Liver (tissue), 9 donors: ENCODE results near the gene ACACA. TPM values are rescaled to one million over a fixed set of nuclear protein-coding genes. Genes with fewer than 3 reads are reported as not detected.

Source experiments
- DNase-seq: peaks from one replicate; pipeline ENCODE4 v3.0.0-alpha.2; 2017; ENCODE audit warnings: low spot score
- H3K27ac ChIP-seq, 2 donors: one replicate each; pipeline ENCODE4 v1.7.0; 2013; ENCODE audit warnings: inconsistent platforms in 2 of 2, low read length in 2 of 2, control low read depth in 1 of 2, low read depth in 1 of 2, mild to moderate bottlenecking in 1 of 2
- H3K27me3 ChIP-seq, 4 donors: one replicate each; pipeline versions ENCODE4 v1.6.1 to v1.7.0; 2013; ENCODE audit warnings: low read length in 3 of 4, inconsistent platforms in 1 of 4, mild to moderate bottlenecking in 1 of 4, moderate library complexity in 1 of 4; ENCODE audit not compliant: control insufficient read depth in 4 of 4, insufficient read depth in 4 of 4
- H3K36me3 ChIP-seq, 4 donors: one replicate each; pipeline versions ENCODE4 v1.6.1 to v1.7.0; 2013; ENCODE audit warnings: low read length in 3 of 4, mild to moderate bottlenecking in 3 of 4, low read depth in 1 of 4, moderate library complexity in 1 of 4; ENCODE audit not compliant: control insufficient read depth in 4 of 4, insufficient read depth in 3 of 4
- H3K4me1 ChIP-seq, 4 donors: one replicate each; pipeline versions ENCODE4 v1.6.1 to v1.7.0; 2013; ENCODE audit warnings: low read length in 3 of 4, mild to moderate bottlenecking in 3 of 4, moderate library complexity in 1 of 4; ENCODE audit not compliant: control insufficient read depth in 4 of 4, insufficient read depth in 4 of 4
- H3K4me3 ChIP-seq, 3 donors: one replicate each; pipeline versions ENCODE4 v1.6.1 to v1.7.0; 2013; ENCODE audit warnings: low read length in 3 of 3, control low read depth in 1 of 3, low read depth in 1 of 3, mild to moderate bottlenecking in 1 of 3
- H3K9ac ChIP-seq, 2 donors: one replicate each; pipeline ENCODE4 v1.7.0; 2013; ENCODE audit warnings: low read length in 2 of 2, mild to moderate bottlenecking in 2 of 2, moderate library complexity in 2 of 2, control low read depth in 1 of 2, low read depth in 1 of 2
- H3K9me3 ChIP-seq, 4 donors: one replicate each; pipeline versions ENCODE4 v1.6.1 to v1.7.0; 2013; ENCODE audit warnings: low read length in 3 of 4; ENCODE audit not compliant: control insufficient read depth in 4 of 4
- EGR1 ChIP-seq, 2 donors: IDR thresholded peaks; 2 replicates each; pipeline ENCODE4 v1.6.1; 2016 to 2018; ENCODE audit warnings: antibody characterized with exemption in 2 of 2, low read depth in 2 of 2
- FOXA1 ChIP-seq: IDR thresholded peaks from 2 replicates; pipeline ENCODE4 v1.6.1; 2016; ENCODE audit warnings: antibody characterized with exemption
- FOXA2 ChIP-seq: IDR thresholded peaks from 2 replicates; pipeline ENCODE4 v1.6.1; 2016; ENCODE audit warnings: antibody characterized with exemption
- GABPA ChIP-seq, 2 donors: IDR thresholded peaks in 1 of 2; conservative IDR thresholded peaks in 1 of 2; 2 replicates each; pipeline ENCODE4 v1.6.1; 2016; ENCODE audit warnings: antibody characterized with exemption in 2 of 2, mild to moderate bottlenecking in 1 of 2, moderate library complexity in 1 of 2
- HNF4A ChIP-seq, 2 donors: conservative IDR thresholded peaks; 2 replicates each; pipeline ENCODE4 v1.6.1; 2016; ENCODE audit warnings: antibody characterized with exemption in 2 of 2, mild to moderate bottlenecking in 2 of 2
- HNF4G ChIP-seq: IDR thresholded peaks from 2 replicates; pipeline ENCODE4 v1.6.1; 2016; ENCODE audit warnings: antibody characterized with exemption
- JUND ChIP-seq, 2 donors: IDR thresholded peaks; 2 replicates each; pipeline ENCODE4 v1.6.1; 2016; ENCODE audit warnings: antibody characterized with exemption in 2 of 2
- NR2F2 ChIP-seq: IDR thresholded peaks from 2 replicates; pipeline ENCODE4 v1.6.1; 2016; ENCODE audit warnings: antibody characterized with exemption
- RAD21 ChIP-seq, 2 donors: IDR thresholded peaks; 2 replicates each; pipeline ENCODE4 v1.6.1; 2016; ENCODE audit warnings: antibody characterized with exemption in 2 of 2, mild to moderate bottlenecking in 2 of 2
- RXRA ChIP-seq, 2 donors: IDR thresholded peaks; 2 replicates each; pipeline ENCODE4 v1.6.1; 2017 to 2018; ENCODE audit warnings: antibody characterized with exemption in 2 of 2, mild to moderate bottlenecking in 1 of 2
- SP1 ChIP-seq: IDR thresholded peaks from 2 replicates; pipeline ENCODE4 v1.6.1; 2018; ENCODE audit warnings: antibody characterized with exemption, mild to moderate bottlenecking
- TAF1 ChIP-seq: conservative IDR thresholded peaks from 2 replicates; pipeline ENCODE4 v1.6.1; 2016; ENCODE audit warnings: antibody characterized with exemption, mild to moderate bottlenecking
- YY1 ChIP-seq: IDR thresholded peaks from 2 replicates; pipeline ENCODE4 v1.6.1; 2016; ENCODE audit warnings: antibody characterized with exemption, mild to moderate bottlenecking
- WGBS: extraction: QIAGEN DNeasy Blood & Tissue Kit; methylation state at CpG from one replicate; pipeline ENCODE4 v1.1.7; 2013; 5-methylcytosine and 5-hydroxymethylcytosine counted together
- polyA plus RNA-seq, 2 donors: library from polyadenylated mRNA; stranded (reverse) in 1 of 2; unstranded in 1 of 2; fragments of 200-250 nt in 1 of 2; fragments of >200 nt in 1 of 2; fragmentation: Nextera tagmentation in 1 of 2; extraction: Ambion mirVana in 1 of 2; gene quantifications; one replicate each; pipeline versions ENCODE4 v1.2.1 to v1.2.3, GENCODE V29; 2013 to 2015
- total RNA-seq, 2 donors: library from RNA; depleted of rRNA; stranded (reverse); fragments of >200 nt; gene quantifications; one replicate each; pipeline ENCODE4 v1.2.3, GENCODE V29; 2014
- TF ChIP-seq, protein P1 (sequence below): fragments of 150-350 bp; IDR thresholded peaks from 2 replicates; pipeline ENCODE4 v1.5.1; 2017; ENCODE audit warnings: improper control_type of control experiment, low read depth, low read length; ENCODE audit not compliant: missing input control
- TF ChIP-seq, protein P2 (sequence below): IDR thresholded peaks from 2 replicates; pipeline ENCODE4 v1.6.1; 2016; ENCODE audit warnings: antibody characterized with exemption
- TF ChIP-seq, protein P3 (sequence below): IDR thresholded peaks from 2 replicates; pipeline ENCODE4 v1.6.1; 2016; ENCODE audit warnings: antibody characterized with exemption
- TF ChIP-seq, protein P4 (sequence below): IDR thresholded peaks from 2 replicates; pipeline ENCODE4 v1.6.1; 2016; ENCODE audit warnings: antibody characterized with exemption, mild to moderate bottlenecking
- TF ChIP-seq, protein P5 (sequence below): IDR thresholded peaks from 2 replicates; pipeline ENCODE4 v1.6.1; 2016; ENCODE audit warnings: antibody characterized with exemption
- donor health status: healthy.
- donor health status: healthy.
- donor health status: healthy.
- donor health status: healthy.
- donor health status: healthy.

Gene ACACA
- total and polyA plus RNA-seq, 4 donors: 14.8 to 49.5 (median 31.2) TPM

DNA sequence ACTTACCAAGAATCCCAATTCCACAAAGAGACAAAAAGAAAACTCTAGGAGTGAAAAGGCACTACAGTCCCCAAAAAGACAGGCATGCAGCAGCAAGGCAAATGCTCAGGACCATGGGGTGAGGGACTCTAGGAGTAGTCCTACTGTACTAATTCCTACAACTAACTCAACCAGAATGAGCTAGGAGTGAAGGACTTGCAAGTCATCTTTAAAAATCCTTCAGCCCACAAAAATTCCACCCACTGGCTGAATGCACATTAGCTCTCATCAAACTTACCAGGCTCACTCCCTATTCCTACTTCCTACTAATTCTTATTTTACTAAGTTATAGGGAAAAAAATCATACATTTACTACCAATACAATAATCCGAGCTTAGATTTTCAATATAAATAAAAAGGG, 172.5 kb downstream of the ACACA start:
- Histone ChIP-seq H3K27ac (no peak overlapping the region), H3K9ac (no peak overlapping the region), H3K4me3 (no peak overlapping the region), H3K4me1 (peaks cover 0 to 21% (median 12%) of the 10 kb centered on the region in 4 donors), H3K9me3 (no peaks in the 10 kb centered on the region), H3K36me3 (peaks cover 3 to 29% (median 14%) of the 10 kb centered on the region in 4 donors), H3K27me3 (no peaks in the 10 kb centered on the region)
- WGBS: 95% methylated on average over 1 of the region's 1 CpG
- no peak for TF ChIP-seq GABPA (IDR thresholded peaks at IDR 0.05 in 1 of 2, conservative IDR thresholded peaks at IDR 0.05 in 1 of 2)
- TF ChIP-seq, protein P1, sequence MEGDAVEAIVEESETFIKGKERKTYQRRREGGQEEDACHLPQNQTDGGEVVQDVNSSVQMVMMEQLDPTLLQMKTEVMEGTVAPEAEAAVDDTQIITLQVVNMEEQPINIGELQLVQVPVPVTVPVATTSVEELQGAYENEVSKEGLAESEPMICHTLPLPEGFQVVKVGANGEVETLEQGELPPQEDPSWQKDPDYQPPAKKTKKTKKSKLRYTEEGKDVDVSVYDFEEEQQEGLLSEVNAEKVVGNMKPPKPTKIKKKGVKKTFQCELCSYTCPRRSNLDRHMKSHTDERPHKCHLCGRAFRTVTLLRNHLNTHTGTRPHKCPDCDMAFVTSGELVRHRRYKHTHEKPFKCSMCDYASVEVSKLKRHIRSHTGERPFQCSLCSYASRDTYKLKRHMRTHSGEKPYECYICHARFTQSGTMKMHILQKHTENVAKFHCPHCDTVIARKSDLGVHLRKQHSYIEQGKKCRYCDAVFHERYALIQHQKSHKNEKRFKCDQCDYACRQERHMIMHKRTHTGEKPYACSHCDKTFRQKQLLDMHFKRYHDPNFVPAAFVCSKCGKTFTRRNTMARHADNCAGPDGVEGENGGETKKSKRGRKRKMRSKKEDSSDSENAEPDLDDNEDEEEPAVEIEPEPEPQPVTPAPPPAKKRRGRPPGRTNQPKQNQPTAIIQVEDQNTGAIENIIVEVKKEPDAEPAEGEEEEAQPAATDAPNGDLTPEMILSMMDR: no peak
- TF ChIP-seq NR2F2: no peak
- no peak for TF ChIP-seq SP1
- TF ChIP-seq EGR1 (IDR thresholded peaks at IDR 0.05; ENCODE audit: low read depth in 2 of 2): no peak
- TF ChIP-seq HNF4G: no peak
- no peak for TF ChIP-seq JUND (IDR thresholded peaks at IDR 0.05)
- TF ChIP-seq TAF1: no peak
- TF ChIP-seq HNF4A (conservative IDR thresholded peaks at IDR 0.05): no peak
- no peak for TF ChIP-seq RAD21 (IDR thresholded peaks at IDR 0.05)
- TF ChIP-seq, protein P2, sequence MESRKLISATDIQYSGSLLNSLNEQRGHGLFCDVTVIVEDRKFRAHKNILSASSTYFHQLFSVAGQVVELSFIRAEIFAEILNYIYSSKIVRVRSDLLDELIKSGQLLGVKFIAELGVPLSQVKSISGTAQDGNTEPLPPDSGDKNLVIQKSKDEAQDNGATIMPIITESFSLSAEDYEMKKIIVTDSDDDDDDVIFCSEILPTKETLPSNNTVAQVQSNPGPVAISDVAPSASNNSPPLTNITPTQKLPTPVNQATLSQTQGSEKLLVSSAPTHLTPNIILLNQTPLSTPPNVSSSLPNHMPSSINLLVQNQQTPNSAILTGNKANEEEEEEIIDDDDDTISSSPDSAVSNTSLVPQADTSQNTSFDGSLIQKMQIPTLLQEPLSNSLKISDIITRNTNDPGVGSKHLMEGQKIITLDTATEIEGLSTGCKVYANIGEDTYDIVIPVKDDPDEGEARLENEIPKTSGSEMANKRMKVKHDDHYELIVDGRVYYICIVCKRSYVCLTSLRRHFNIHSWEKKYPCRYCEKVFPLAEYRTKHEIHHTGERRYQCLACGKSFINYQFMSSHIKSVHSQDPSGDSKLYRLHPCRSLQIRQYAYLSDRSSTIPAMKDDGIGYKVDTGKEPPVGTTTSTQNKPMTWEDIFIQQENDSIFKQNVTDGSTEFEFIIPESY: no peak
- TF ChIP-seq, protein P3, sequence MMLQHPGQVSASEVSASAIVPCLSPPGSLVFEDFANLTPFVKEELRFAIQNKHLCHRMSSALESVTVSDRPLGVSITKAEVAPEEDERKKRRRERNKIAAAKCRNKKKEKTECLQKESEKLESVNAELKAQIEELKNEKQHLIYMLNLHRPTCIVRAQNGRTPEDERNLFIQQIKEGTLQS: no peak
- no peak for TF ChIP-seq RXRA (IDR thresholded peaks at IDR 0.05)
- TF ChIP-seq, protein P4, sequence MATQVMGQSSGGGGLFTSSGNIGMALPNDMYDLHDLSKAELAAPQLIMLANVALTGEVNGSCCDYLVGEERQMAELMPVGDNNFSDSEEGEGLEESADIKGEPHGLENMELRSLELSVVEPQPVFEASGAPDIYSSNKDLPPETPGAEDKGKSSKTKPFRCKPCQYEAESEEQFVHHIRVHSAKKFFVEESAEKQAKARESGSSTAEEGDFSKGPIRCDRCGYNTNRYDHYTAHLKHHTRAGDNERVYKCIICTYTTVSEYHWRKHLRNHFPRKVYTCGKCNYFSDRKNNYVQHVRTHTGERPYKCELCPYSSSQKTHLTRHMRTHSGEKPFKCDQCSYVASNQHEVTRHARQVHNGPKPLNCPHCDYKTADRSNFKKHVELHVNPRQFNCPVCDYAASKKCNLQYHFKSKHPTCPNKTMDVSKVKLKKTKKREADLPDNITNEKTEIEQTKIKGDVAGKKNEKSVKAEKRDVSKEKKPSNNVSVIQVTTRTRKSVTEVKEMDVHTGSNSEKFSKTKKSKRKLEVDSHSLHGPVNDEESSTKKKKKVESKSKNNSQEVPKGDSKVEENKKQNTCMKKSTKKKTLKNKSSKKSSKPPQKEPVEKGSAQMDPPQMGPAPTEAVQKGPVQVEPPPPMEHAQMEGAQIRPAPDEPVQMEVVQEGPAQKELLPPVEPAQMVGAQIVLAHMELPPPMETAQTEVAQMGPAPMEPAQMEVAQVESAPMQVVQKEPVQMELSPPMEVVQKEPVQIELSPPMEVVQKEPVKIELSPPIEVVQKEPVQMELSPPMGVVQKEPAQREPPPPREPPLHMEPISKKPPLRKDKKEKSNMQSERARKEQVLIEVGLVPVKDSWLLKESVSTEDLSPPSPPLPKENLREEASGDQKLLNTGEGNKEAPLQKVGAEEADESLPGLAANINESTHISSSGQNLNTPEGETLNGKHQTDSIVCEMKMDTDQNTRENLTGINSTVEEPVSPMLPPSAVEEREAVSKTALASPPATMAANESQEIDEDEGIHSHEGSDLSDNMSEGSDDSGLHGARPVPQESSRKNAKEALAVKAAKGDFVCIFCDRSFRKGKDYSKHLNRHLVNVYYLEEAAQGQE: no peak
- TF ChIP-seq, protein P5, sequence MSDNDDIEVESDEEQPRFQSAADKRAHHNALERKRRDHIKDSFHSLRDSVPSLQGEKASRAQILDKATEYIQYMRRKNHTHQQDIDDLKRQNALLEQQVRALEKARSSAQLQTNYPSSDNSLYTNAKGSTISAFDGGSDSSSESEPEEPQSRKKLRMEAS: no peak
- TF ChIP-seq FOXA1: no peak
- TF ChIP-seq YY1: no peak
- TF ChIP-seq FOXA2: no peak
- no peak for DNase-seq
